SIG-M5 treated with dmso at 0.1 percent for 504 hours (cell line): ENCODE results near the gene DAND5.
"Not testable (repeated sequence)": the region's sequence is repeated elsewhere in the genome, so short reads cannot be mapped to it uniquely, and the experiment has no call there.

ENCODE experiments used
- DNase-seq: peaks from one replicate; lab custom pipeline; 2025; ENCODE audit not compliant: unreplicated experiment; lab: John Stamatoyannopoulos, UW

The DAND5 gene

DNA sequence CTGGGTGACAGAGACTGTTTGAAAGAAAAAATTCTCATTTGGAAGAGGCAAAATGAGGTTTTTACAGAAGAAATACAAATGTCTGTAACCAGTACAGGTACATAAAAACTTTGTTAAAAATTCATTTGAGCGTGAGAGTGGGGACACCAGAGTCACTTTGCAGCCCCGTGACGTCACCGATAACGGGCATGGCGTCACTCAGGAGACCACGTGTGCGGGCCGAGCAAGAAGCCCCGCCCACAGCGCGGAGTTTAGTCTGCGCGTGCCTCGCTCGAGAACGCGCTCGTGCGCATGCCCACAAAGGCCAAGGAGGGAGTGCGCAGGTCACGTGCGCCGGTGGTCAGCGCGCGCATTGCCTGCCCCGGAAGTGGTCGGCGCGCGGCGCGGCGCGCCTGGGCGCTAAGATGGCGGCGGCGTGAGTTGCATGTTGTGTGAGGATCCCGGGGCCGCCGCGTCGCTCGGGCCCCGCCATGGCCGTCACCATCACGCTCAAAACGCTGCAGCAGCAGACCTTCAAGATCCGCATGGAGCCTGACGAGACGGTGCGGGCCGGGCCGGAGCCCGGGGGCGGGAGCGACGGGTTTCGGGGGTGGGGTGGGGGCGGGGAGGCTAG, 23.8 kb upstream of the DAND5 start, which contains the start of gene RAD23A:
RAD23A (plus strand) TSS at position 384 of the 613 bp plus-strand sequence; CDS start at position 471, 87 bp downstream.
- DNase-seq, result peak; percentile 85

DNA sequence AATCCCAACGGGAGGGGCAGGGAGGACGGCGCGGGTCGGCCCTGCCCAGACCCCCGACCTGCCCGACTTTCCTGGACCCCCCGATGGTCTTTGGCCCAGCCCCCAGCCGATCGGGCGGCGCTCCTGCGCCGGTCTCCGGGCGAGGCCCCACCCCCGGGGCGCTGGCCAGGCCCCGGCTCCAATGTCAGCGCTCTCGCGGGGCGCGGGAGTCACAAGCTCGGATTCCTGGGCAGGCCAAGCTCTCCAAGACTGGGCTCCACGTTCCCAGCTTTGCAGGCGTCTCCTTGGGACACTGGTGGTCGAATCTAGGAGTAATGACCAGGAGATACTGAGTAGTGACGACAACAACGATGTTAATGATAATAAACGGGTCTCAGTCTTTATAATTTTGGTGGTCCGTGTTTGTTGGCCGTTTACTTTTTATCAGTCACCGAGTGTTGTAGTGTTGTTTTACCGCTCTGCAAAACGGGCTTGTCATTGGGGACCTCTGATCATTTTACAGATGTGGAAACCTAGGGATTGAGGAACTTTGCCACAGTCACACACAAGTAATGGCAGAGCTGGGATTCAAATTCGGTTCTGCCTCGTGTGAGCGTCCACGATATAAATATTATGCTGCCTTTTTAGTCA, 23.2 kb upstream of the DAND5 start:
- peak; percentile 65 for DNase-seq

DNA sequence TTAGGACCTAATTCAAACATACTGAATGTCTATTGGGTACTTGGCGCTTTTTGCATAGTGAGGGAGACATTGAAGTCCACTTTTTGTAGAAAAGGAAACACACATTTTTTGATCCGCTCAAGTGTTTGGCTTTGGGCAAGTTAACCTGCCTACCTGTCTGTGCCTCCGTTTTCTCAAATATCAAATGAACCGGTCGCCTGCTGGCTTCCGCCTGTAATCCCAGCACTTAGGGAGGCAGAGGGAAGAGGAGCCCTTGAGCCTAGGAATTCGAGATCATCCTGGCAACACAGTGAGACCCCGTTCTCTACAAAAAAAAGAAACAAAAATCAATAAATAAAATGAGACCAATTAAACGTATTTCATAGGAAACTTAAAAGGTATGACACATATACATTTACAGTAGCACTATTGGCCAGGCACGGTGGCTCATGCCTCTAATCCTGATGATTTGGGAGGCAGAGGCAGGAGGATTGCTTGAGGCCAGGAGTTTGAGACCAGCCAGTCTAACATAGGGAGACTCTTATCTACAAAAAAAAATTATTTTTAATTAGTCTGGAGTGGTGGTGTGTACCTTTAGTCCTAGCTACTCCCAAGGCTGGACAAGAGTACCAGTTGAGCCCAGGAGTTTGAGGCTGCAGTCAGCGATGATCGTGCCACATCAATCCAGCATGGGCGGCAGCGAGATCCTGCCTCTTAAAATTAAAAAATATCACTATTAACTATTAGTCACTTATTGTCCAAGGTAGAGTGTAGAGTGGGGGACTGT, 22.5 kb upstream of the DAND5 start:
- no peak for DNase-seq

DNA sequence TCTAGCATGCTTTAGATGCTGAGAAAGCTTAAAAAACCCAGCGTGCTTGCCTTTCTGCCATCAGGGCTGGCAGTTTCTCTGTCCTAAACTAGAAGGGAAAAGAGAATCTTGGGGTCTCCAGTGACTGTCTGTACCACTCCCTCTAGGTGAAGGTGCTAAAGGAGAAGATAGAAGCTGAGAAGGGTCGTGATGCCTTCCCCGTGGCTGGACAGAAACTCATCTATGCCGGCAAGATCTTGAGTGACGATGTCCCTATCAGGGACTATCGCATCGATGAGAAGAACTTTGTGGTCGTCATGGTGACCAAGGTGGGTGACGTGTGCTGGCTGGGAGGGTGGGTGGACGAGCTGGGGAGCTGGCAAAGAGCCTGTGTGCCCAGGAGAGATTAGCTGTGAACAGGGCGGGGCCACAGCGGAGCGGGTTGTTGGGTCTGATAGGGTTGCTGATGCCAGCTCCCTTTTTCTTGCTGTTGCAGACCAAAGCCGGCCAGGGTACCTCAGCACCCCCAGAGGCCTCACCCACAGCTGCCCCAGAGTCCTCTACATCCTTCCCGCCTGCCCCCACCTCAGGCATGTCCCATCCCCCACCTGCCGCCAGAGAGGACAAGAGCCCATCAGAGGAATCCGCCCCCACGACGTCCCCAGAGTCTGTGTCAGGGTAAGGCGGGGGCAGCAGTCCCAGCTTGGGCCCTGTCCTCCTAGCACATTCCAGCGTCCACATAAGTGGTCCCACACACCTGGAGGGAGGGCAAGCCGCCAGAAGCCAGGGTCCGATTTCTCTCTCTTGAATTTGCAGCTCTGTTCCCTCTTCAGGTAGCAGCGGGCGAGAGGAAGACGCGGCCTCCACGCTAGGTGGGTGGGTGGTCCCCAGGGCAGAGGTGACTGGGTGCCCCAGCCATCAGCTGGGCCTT, 21.4 kb upstream of the DAND5 start:
- no peak for DNase-seq

DNA sequence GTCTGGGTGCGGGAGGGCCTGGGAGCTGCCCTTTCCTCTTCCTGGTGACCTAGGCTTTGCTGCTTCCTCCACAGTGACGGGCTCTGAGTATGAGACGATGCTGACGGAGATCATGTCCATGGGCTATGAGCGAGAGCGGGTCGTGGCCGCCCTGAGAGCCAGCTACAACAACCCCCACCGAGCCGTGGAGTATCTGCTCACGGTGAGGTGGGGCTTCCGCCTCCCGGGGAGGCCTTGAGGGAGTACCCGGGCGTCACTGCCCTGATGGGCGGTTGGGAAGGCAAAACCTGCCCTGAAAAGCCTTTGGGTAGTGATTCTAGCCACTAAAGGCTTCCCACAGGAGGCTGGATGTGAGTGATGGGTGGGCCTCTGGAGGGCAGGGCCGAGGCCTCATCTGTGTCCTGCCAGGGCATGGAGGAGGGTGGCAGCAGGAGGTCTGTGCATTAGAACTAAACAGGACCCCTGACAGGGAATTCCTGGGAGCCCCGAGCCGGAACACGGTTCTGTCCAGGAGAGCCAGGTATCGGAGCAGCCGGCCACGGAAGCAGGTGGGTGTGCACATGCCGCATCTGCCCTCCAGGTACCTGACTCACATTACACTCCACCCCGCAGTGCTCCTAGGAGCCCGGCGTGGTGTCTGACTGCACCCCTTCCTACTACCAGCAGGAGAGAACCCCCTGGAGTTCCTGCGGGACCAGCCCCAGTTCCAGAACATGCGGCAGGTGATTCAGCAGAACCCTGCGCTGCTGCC, 20.6 kb upstream of the DAND5 start:
- DNase-seq, result no peak

DNA sequence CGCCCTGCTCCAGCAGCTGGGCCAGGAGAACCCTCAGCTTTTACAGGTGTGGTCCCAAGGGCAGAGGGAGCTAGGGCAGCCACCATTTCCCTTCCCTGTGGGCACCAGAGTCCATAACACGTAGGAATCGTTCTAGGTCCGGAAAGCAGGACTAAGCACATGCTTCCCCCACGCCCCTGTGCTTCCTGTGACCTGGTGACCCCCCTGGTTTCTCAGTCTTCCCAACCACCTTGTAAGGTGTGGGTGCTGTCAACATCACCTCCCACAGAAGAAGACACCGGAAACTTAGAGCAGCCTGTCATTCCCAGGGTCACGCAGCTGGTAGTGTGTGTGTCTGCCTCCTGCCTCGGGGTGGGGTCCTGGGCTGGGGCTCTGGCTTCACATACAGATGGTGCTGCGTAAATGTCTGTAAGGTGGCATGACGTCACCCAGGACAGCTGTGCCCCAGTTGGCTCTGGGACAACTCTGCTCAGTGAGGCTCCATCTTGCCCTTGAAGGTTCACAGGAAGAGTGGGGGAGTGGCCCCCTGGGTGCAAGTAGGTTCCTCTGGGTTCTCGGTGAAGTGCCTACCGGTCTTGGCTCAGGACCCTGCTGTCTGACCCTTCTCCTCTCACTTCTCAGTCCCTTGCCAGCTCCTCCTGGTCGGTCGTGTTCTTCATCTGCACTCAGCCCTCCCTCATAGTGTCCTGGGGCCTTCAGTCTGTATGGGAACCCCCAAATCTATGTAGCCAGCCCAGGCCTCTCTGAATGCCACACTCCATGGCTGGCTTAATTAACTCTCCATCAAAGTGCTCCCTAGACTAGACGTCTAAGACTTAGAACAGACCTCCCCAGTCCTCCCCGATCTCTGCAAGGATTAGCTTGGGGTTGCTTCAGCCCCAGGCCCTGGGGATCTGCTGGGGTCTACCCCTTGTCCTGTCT, 19.8 kb upstream of the DAND5 start:
- DNase-seq, result no peak

DNA sequence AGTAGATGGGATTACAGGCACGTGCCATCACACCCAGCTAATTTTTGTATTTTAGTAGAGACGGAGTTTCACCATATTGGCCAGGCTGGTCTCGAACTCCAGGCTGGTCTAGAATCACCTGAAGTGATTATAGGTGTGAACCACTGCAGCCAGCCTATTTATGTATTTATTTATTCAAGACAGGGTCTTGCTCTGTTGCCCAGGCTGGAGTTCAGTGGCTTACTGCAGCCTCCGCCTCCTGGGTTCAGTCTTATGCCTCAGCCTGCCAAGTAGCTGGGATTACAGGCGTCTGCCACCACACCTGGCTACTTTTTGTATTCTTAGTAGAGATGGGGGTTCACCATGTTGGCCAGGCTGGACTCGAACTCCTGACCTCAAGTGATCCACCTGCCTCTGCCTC, 17.3 kb upstream of the DAND5 start:
- DNase-seq, result not testable (repeated sequence)

DNA sequence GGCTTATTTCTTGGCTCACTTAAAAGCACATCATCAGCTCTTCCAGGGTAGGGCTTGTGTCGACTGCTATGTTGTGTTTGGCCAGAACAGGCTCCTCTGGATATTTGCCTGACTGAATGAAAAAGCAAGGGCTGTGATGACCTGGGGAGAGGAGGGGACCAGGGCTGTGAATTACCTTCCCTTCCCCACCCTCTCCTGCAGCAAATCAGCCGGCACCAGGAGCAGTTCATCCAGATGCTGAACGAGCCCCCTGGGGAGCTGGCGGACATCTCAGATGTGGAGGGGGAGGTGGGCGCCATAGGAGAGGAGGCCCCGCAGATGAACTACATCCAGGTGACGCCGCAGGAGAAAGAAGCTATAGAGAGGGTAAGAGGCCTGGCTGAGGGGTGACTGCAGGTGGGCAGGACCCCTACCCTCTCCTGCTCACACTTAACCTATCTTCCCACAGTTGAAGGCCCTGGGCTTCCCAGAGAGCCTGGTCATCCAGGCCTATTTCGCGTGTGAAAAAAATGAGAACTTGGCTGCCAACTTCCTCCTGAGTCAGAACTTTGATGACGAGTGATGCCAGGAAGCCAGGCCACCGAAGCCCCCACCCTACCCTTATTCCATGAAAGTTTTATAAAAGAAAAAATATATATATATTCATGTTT, 16.8 kb upstream of the DAND5 start:
- DNase-seq, result no peak

DNA sequence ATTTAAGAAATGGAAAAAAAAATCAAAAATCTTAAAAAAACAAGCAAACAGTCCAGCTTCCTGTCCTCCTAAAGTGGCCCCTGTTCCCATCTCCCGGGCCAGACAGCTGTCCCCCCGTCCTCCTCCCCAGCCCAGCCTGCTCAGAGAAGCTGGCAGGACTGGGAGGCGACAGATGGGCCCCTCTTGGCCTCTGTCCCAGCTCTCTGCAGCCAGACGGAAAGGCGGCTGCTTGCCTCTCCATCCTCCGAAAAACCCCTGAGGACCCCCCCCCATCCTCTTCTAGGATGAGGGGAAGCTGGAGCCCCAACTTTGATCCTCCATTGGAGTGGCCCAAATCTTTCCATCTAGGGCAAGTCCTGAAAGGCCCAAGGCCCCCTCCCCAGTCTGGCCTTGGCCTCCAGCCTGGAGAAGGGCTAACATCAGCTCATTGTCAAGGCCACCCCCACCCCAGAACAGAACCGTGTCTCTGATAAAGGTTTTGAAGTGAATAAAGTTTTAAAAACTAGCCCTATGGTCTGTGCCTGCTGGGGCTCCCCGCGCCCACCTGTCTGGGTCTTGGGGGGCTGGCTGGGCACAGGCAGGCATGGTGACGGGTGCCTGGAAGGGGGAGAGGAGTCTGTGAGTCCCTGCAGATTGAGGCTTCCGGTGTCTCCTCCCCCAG, 16.1 kb upstream of the DAND5 start:
- DNase-seq, result no peak

DNA sequence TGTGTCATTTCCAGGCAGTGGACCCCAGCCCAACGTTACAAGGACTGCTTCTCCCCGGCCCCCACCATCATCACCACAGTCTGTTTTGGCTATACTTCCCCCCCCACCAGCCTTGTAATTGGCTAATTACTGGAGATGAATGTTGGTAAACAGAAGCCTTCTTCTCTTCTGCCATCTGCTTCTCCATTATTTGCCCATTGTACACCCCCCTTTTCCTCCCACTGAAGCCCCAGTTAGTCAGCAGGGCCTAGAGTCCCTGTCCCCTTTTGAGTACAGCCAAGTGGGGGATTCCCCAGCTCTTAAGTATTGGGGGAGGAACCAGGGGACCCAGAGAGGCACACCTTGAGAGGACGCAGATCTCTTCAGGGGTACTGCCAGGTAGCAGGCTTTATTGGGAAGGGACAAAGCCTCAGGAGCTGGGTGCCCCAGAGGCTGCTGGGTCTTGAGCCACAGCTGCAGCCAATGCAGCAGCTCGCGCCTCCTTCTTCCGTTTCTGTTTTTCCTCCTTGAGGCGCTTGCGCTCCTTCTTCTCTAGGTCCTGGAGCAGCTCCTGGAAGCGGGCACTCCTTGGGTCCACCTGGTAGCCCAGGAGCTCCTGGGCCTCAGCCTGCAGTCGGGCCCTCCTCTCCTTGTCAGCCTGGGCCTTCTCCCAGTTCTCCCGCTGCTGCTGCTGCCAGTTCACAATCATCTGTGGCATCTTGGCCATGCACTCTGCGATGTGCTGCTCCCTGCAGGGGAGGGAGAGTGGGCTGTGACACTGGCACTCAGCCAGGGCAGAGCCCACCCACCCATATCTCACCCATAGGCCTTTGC, 15.4 kb upstream of the DAND5 start:
- DNase-seq, result no peak

DNA sequence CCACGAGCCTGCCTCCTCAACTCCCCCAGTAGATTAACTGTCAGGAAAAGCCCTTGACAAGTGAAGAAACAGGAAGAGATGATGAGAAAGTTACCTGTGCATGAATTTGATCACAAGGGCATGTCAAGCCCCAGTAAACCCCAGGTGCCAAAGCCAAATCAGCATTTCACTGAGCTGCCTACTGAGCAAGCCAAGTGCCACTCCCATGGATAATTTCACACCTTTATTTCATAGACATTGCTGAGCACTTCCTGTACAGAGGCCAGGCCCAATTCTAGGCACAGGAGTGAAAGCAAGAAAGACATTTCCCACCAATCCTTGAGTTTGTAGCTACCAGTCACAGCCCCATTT, 14.8 kb upstream of the DAND5 start:
- no peak for DNase-seq

DNA sequence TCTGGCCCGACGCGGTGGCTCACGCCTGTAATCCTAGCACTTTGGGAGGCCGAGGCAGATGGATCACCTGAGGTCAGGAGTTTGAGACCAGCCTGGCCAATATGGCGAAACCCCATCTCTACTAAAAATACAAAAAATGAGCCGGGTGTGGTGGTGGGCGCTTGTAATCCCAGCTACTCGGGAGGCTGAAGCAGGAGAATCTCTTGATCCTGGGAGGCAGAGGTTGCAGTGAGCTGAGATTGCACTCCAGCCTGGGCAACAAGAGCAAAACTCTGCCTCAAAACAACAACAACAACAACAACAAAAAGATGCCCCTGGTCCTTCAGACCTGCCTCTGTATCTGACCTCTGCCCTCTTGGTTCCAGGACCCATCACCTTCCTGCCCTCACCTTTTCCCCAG, 13.8 kb upstream of the DAND5 start:
- DNase-seq, result not testable (repeated sequence)

DNA sequence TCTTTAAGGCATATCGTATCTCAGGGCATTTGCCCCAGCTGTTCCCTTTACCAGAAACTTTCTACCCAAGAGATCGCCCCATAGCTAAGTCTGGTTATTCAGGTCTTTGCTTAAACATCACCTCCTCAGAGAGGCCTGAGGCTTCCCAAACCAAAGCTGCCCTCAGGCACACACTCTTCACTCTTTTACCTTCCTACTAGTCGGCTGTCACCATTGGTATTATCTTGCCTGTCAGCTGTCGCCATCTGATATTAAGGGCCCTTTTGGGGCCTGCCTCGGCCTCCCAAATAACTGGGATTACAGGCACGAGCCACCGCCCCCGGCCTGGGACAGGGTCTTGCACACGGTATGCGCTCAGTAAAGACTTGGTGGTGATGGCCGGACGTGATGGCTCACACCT, 13.4 kb upstream of the DAND5 start:
- peak; percentile 29 for DNase-seq

DNA sequence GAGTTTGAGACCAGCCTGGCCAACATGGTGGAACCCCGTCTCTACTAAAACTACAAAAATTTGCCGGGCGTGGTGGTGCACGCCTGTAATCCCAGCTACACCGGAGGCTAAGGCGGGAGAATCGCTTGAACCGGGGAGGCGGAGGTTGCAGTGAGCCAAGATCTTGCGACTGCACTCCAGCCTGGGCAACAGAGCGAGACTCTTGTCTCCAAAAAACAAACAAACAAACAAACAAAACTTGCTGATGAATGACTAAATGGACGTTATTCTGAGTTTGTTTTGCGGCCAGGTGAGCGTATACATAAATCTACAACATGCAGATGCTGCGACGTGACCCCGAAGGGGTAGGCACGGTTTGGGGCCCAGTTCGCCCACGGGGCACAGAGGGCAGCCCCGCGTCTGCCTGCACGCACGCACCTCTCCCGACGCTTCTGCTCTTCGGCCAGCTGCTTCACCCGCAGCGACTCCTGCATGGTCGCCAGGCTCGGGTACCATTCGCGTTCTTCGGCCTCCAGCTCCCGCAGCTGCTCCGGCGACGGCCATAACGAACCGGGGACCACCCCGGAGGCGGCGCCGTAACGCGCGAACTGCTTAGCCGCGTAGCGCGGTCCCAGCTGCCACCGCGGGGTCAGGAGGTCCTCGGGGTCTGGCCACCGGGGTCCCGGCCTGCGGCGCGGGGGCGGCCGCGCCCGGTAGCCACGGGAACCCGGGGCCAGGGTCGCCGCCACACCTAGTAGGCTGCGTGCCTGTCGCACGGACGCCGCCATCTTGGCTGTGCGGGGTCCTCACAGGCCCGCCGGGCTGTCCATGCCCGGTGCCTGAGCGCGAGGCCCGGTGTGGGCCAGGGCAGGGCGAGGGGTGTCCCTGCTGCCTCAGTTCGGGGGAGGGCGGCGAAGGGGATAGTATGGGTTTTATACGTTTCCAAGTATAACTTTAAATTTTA, 12.7 kb upstream of the DAND5 start, which contains the start of gene GADD45GIP1:
GADD45GIP1 (minus strand) TSS at position 778 of the 943 bp plus-strand sequence; CDS start at position 767, 11 bp downstream.
- DNase-seq, result peak; percentile 67

DNA sequence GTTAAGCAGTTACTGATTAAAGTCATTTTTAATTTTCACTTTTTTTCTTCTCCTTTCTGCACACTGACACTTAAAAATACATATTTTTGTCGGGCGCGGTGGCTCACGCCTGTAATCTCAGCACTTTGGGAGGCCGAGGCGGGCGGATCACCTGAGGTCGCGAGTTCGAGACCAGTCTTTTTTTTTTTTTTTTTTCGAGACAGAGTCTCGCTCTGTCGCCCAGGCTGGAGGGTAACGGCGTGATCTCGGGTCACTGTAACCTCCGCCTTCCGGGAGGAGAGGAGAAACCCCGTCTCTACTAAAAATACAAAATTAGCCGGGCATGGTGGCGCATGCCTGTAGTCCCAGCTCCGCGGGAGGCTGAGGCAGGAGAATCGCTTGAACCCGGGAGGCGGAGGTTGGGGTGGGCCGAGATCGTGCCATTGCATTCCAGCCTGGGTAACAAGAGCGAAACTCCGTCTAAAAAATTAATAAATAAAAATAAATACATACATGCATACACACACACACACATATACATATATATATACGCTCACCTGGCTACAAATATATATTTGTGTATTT, 11.9 kb upstream of the DAND5 start:
- DNase-seq, result not testable (repeated sequence)

DNA sequence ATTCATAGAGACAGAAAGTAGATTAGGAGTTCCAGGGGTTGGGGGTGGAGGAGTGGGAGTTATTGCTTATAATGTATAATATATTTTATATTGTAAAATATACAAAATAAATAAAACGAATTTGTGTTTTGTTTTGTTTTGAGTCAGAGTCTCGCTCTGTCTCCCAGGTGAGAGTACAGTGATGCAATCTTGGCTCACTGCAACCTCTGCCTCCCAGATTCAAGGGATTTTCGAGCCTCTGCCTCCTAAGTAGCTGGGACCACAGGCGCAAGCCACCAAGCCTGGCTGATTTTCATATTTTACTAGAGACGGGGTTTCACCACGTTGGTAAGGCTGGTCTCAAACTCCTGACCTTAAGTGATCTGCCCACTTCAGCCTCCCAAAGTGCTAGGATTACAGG, 9.9 kb upstream of the DAND5 start:
- DNase-seq, result no peak
